NCI-H82 treated with DMSO at 0.1 percent for 48 hours (cell line): Measurements from ENCODE around the gene RFX3.

Source experiments
- DNase-seq: peaks from one replicate; lab custom pipeline; 2025; ENCODE audit not compliant: unreplicated experiment; lab: John Stamatoyannopoulos, UW

The RFX3 gene

GRCh38 chr9:3514786-3515185 lies 11.0 kb downstream of the RFX3 start:
- no peak for DNase-seq

DNA sequence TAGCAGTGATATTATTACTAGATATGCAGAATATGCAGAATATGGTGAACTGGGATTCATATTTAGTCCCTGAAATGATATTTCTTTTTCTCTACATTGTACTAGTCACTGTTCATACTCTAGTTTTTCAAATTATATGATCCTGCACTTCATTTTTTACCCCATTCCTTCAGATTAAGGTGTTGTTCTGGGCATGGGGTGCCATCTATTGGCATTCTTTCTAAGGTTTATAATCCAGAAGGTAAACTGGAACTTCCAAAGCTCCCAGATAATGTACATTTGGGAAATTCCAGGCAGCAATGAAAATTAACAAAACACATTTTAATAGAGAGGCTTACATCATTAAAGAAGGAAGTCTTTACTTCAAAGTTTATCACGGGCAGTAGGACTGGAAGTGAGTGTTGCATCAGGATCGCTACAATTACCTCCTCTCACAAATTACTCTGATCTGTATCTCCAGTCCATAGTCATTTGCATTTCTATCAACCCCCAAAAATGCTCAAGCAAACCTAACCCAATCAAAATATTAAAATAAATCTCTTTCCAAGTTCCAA lies 12.5 kb downstream of the RFX3 start:
- DNase-seq = no peak

DNA sequence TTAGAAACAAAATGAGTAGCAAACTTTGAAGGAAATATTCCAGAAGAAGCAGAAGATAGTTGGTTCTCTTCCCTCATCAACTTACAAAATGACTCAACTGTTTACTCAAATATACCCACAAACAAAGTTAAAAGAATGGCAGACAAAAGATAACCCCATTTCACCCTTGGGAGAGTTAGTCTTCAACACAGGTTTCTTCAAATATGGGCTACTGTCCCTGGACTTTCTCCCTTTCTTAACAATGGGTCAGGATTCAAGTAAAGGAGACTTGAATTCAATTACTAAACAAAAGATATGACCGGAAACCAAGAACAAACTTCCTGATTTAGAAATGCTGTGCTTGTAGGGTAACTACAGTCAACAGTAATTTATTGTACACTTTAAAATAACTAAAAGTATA lies 14.2 kb downstream of the RFX3 start:
- DNase-seq = no peak

- DNase-seq = no peak
Measured at GRCh38 chr9:3510796-3511195, 15.0 kb downstream of the RFX3 start.

GRCh38 chr9:3509926-3510325 lies 15.9 kb downstream of the RFX3 start:
- no peak for DNase-seq

GRCh38 chr9:3508521-3509291 lies 17.1 kb downstream of the RFX3 start:
- DNase-seq = no peak

DNA sequence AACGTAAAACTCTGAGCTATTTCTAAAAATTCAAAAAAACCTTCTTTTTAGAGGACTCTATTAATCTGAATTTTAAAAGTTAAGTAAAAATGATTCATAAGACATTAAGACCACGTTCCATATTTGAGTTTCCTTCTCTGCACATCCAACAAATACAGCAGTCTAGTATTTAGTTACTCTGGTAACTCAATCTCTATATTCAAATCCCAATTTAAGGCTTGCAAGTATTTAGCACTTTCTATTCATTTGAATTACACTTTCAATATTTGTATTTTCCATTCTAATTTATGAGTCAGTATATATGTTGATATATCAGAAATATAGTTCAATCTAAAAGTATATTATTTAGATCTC lies 17.7 kb downstream of the RFX3 start:
- no peak for DNase-seq

- no peak for DNase-seq
Measured at GRCh38 chr9:3507395-3508077, 18.3 kb downstream of the RFX3 start.

DNA sequence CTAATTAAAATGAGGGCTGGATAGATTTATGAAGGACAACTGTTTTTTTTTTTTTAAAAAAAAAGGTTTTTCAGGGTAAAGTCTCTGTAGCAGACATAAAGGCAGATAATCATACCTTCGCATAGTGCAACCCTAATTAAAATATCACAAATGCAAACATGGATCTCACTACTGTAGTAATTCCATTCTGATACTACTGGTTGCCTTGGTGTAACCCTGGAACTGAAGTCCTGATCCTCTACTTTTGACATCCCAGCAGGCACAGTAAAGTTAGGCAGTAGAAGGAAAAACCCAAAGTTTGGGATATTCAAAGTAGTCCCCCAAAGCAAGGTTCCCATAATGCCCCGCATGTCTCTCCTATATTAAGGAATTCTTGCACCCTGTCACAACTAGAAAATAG lies 19.6 kb downstream of the RFX3 start:
- no peak for DNase-seq

- DNase-seq = no peak
Measured at GRCh38 chr9:3502560-3503398, 23.0 kb downstream of the RFX3 start.

DNA sequence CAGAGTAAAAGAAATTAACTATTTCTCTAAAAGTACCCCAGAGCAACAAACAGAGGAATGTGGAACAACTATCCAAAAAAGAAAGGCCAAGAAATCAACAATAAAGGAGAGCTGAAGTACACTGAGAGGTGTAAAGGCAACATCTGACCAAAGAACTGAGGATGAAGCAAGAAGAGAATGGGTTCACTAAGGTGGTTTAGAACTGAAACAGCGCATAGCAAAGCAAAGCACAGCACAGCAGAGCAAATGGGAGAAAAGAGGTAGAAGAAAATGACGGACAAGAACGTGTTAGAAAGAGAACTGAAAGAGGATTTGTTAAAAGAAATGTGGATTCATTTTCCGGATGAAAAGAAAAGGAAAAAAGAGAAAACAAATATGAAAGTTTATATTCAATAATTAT lies 25.8 kb downstream of the RFX3 start:
- DNase-seq = no peak

DNA sequence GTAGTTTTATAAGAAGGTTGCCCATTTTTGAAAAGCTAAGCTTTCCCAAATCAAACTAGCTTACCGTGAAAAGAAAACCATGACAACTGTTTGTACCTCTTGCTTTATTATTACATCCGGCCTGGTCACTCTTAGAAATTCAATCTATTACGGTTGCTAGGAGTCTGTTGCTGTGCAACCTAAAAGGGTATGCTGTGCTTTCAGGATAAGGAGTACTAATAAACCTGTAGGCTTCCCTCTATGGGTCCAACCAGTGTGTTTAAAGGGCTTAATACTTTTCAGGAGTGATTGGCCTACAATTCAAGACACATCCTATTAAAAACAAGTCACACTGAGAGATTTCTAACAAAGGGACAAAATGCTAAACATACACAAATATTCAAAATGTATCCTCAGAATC lies 27.1 kb downstream of the RFX3 start:
- no peak for DNase-seq

DNA sequence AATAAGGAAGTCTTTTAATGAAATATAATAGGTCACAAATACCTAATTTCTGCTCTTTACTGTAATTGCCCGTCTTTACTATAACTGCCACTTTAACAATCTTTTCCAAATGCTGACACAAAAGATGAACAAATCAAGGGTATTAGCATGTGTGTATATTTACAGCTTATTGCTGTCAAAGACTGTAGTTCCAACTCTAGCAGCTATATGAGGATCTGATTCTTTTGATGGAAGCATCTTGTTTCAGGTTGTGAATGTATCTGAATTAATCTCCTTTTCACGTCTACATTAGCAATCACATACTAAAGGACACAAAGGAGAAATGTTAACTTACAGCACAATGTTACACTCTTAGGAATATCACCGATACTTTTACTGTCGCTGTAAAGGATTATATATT lies 27.9 kb downstream of the RFX3 start:
- DNase-seq = no peak

- no peak for DNase-seq
Measured at GRCh38 chr9:3497401-3497800, 28.4 kb downstream of the RFX3 start.

GRCh38 chr9:3495855-3496254 lies 29.9 kb downstream of the RFX3 start:
- DNase-seq = no peak

- no peak for DNase-seq
Measured at GRCh38 chr9:3492214-3492613, 33.6 kb downstream of the RFX3 start.

GRCh38 chr9:3491450-3491849 lies 34.4 kb downstream of the RFX3 start:
- DNase-seq = no peak

- no peak for DNase-seq
Measured at GRCh38 chr9:3490957-3491356, 34.8 kb downstream of the RFX3 start.

DNA sequence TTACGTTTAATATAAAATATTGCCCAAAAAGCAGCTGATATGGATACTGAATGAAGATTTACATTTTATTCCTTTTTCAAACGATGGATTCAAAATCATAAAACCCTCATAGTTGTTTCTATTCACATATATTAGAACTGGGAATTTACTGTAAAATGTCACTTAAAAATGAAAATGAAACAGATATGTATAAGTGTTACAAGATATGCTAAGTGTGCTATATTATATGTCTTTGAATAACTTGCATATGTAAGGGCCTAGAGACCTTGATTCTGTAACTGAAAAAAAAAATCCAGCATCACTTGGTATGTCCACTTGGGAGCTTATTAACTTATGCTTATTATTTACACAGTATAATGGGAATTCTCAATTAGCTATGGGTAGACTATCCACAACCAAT lies 43.2 kb downstream of the RFX3 start:
- no peak for DNase-seq

DNA sequence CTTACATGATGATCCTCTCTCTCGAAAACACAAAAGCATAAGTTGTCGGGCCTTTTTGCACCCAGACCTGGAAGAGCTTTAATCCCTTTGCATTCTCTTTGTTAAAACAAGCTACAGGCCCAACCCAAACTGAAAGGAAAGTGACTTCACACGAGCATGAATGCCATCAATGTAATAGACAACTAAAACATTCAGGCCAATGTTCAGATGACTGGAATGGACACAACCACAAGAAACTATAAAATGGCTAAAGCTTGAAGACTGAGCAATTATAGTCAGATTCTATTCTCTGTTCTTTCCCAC lies 45.5 kb downstream of the RFX3 start:
- DNase-seq = no peak

- no peak for DNase-seq
Measured at GRCh38 chr9:3479514-3480352, 46.1 kb downstream of the RFX3 start.
